SK-N-SH treated with all-trans-retinoic acid at 6 μM for 48 hours (cell line): ENCODE measurements around the gene CTXN1.

Source experiments
- BACH2 ChIP-seq: fragments of 250-450 bp; sonication (Bioruptor Pico); IDR thresholded peaks from 2 replicates; pipeline ENCODE4 v1.9.0; 2021; ENCODE audit warnings: mild to moderate bottlenecking, borderline replicate concordance
- OSR1 ChIP-seq: fragments of 250-450 bp; sonication (Bioruptor Pico); IDR thresholded peaks from 2 replicates; pipeline ENCODE4 v1.8.0; 2022; ENCODE audit warnings: moderate library complexity, mild to moderate bottlenecking, inconsistent platforms
- PPARA ChIP-seq: fragments of 250-450 bp; sonication (Bioruptor Pico); IDR thresholded peaks from 2 replicates; pipeline ENCODE4 v1.5.0; 2020; ENCODE audit warnings: mild to moderate bottlenecking, borderline replicate concordance
- ZFP30 ChIP-seq: fragments of 450-650 bp; formaldehyde crosslinking; IDR thresholded peaks from 2 replicates; pipeline ENCODE4 v1.5.0; 2022; ENCODE audit warnings: mild to moderate bottlenecking, moderate library complexity
- ZNF8 ChIP-seq: fragments of 450-650 bp; formaldehyde crosslinking; IDR thresholded peaks from 2 replicates; pipeline ENCODE4 v1.5.0; 2020; ENCODE audit warnings: mild to moderate bottlenecking, moderate library complexity
- TF ChIP-seq, protein P1 (sequence below): fragments of 250-450 bp; sonication (Bioruptor Pico); IDR thresholded peaks from 2 replicates; pipeline ENCODE4 v1.8.0; 2020; ENCODE audit warnings: mild to moderate bottlenecking, moderate library complexity, borderline replicate concordance

- TF ChIP-seq BACH2 (CRISPR knock-in tag) (no peak), OSR1 (CRISPR knock-in tag) (no peak), ZFP30 (no peak), ZNF8 (CRISPR knock-in tag) (no peak), PPARA (CRISPR knock-in tag) (no peak)
- TF ChIP-seq, protein P1, sequence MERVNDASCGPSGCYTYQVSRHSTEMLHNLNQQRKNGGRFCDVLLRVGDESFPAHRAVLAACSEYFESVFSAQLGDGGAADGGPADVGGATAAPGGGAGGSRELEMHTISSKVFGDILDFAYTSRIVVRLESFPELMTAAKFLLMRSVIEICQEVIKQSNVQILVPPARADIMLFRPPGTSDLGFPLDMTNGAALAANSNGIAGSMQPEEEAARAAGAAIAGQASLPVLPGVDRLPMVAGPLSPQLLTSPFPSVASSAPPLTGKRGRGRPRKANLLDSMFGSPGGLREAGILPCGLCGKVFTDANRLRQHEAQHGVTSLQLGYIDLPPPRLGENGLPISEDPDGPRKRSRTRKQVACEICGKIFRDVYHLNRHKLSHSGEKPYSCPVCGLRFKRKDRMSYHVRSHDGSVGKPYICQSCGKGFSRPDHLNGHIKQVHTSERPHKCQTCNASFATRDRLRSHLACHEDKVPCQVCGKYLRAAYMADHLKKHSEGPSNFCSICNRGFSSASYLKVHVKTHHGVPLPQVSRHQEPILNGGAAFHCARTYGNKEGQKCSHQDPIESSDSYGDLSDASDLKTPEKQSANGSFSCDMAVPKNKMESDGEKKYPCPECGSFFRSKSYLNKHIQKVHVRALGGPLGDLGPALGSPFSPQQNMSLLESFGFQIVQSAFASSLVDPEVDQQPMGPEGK (CRISPR knock-in tag): no peak
These were observed 14.9 kb upstream of the CTXN1 start for GRCh38 chr19:7940841-7941240.
